ENCODE results near the gene SGIP1.
A peak's percentile ranks its signal among the peaks of the same experiment; 100 is the strongest.

SGIP1 gene

GRCh38 chr1:66519992-66520391 is 14.0 kb upstream of the SGIP1 start:
- peak overlapping the region; percentile 16 for H3K27ac ChIP-seq

GRCh38 chr1:66520655-66521054 is 13.3 kb upstream of the SGIP1 start:
- H3K27ac ChIP-seq, result no peak overlapping the region
- no peak for DNase-seq (ENCODE audit: low read depth, low spot score)

More at GRCh38 chr1:66519992-66520391, 14.0 kb upstream of the SGIP1 start:
- no peak for DNase-seq (ENCODE audit: low read depth, low spot score)

- peak overlapping the region; percentile 25 for H3K27ac ChIP-seq
- DNase-seq (ENCODE audit: low read depth, low spot score), result peak; percentile 67
Measured at GRCh38 chr1:66521721-66522365, 12.1 kb upstream of the SGIP1 start.

- no peak overlapping the region for H3K27ac ChIP-seq
- DNase-seq (ENCODE audit: low read depth, low spot score), result no peak
Measured at GRCh38 chr1:66523562-66523961, 10.4 kb upstream of the SGIP1 start.

- DNase-seq (ENCODE audit: low read depth, low spot score), result no peak
- no peak overlapping the region for H3K27ac ChIP-seq
Measured at GRCh38 chr1:66525086-66525485, 8.9 kb upstream of the SGIP1 start.

- H3K27ac ChIP-seq, result no peak overlapping the region
- DNase-seq (ENCODE audit: low read depth, low spot score), result no peak
Measured at GRCh38 chr1:66526036-66526435, 7.9 kb upstream of the SGIP1 start.

- H3K27ac ChIP-seq, result no peak overlapping the region
- no peak for DNase-seq (ENCODE audit: low read depth, low spot score)
Measured at GRCh38 chr1:66526991-66527390, 7.0 kb upstream of the SGIP1 start.

GRCh38 chr1:66527686-66528085 is 6.3 kb upstream of the SGIP1 start:
- peak overlapping the region; percentile 1 for H3K27ac ChIP-seq
- no peak for DNase-seq (ENCODE audit: low read depth, low spot score)

- no peak overlapping the region for H3K27ac ChIP-seq
- DNase-seq (ENCODE audit: low read depth, low spot score), result no peak
Measured at GRCh38 chr1:66528580-66528979, 5.4 kb upstream of the SGIP1 start.

- no peak for DNase-seq (ENCODE audit: low read depth, low spot score)
- no peak overlapping the region for H3K27ac ChIP-seq
Measured at GRCh38 chr1:66532214-66532613, 1.7 kb upstream of the SGIP1 start.

- no peak for DNase-seq (ENCODE audit: low read depth, low spot score)
- no peak overlapping the region for H3K27ac ChIP-seq
Measured at GRCh38 chr1:66532798-66533783, 862 bp upstream of the SGIP1 start.

GRCh38 chr1:66535061-66535460 is 1.1 kb downstream of the SGIP1 start:
- DNase-seq (ENCODE audit: low read depth, low spot score), result no peak
- H3K27ac ChIP-seq, result no peak overlapping the region

GRCh38 chr1:66535853-66536252 is 1.9 kb downstream of the SGIP1 start:
- no peak overlapping the region for H3K27ac ChIP-seq
- no peak for DNase-seq (ENCODE audit: low read depth, low spot score)

- no peak for DNase-seq (ENCODE audit: low read depth, low spot score)
- no peak overlapping the region for H3K27ac ChIP-seq
Measured at GRCh38 chr1:66537718-66538117, 3.8 kb downstream of the SGIP1 start.

GRCh38 chr1:66539491-66539890 is 5.5 kb downstream of the SGIP1 start:
- DNase-seq (ENCODE audit: low read depth, low spot score), result no peak
- H3K27ac ChIP-seq, result no peak overlapping the region

GRCh38 chr1:66540434-66541032 is 6.6 kb downstream of the SGIP1 start:
- H3K27ac ChIP-seq, result no peak overlapping the region
- DNase-seq (ENCODE audit: low read depth, low spot score), result no peak

- no peak for DNase-seq (ENCODE audit: low read depth, low spot score)
- H3K27ac ChIP-seq, result no peak overlapping the region
Measured at GRCh38 chr1:66542314-66542713, 8.4 kb downstream of the SGIP1 start.

- no peak overlapping the region for H3K27ac ChIP-seq
- no peak for DNase-seq (ENCODE audit: low read depth, low spot score)
Measured at GRCh38 chr1:66542811-66543767, 9.1 kb downstream of the SGIP1 start.

- DNase-seq (ENCODE audit: low read depth, low spot score), result no peak
- no peak overlapping the region for H3K27ac ChIP-seq
Measured at GRCh38 chr1:66546047-66546810, 12.3 kb downstream of the SGIP1 start.
